Transverse colon (tissue), 4 donors: Measurements from ENCODE around the gene PRRT4.

Source experiments
- POLR2AphosphoS5 ChIP-seq, 3 donors: sonication (generic); formaldehyde crosslinking; IDR thresholded peaks; one replicate each; pipeline ENCODE4 v1.6.1; 2016; ENCODE audit warnings: antibody characterized with exemption in 3 of 3
- TF ChIP-seq, protein P1 (sequence below), 5 experiments: fragments of 200-600 bp in 3 of 5; fragments of 450-650 bp in 2 of 5; sonication (generic) in 3 of 5; IDR thresholded peaks; 1 replicate in 2 of 5; 2 replicates in 3 of 5; pipeline ENCODE4 v1.5.1; 2016 to 2017; ENCODE audit warnings: antibody characterized with exemption in 5 of 5, inconsistent platforms in 3 of 5, mild to moderate bottlenecking in 2 of 5, moderate library complexity in 1 of 5

DNA sequence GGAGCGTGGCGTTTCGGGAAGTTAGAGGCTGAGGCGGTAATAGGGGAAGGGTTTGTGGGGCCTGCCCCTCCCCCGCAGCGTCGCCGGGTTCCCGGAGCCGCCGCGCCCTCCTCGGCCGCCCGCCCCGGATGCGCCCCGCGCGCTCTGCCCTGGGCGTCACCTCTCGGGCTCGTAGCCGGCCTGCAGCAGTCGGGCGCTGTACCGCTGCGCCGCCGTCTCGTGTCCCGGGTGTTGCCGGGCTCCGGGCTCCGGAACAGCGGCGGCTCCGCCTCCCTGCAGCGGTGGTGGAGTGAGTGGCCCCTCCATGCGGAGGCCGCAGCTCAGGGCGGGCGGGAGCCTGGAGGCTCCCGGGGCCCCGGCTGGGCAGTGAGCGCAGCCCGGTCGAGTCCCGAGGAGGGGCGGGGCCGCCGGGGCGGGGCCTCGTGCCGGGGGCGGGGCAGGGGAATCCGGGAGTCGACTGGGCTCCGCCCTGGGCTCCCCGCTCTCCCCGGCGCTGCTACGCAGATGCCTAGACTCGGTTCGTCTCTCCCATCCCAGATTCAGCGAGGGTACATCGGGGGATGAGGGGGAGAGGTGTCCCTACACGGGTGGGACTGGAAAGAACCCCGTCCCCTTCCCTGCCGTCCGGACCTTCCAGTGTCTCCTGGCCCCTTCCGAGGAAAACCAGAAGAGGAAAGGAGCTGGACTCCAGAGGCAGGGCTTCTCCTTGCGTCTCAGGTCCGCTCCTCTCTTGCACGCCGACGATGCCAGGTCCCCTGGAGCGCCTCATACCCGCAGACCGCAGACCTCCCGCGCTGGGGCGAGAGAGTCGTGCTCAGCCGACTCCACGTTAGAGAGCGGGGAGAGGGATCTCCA lies 48.3 kb upstream of the PRRT4 start, which contains the start of gene IMPDH1:
- TF ChIP-seq, protein P1, sequence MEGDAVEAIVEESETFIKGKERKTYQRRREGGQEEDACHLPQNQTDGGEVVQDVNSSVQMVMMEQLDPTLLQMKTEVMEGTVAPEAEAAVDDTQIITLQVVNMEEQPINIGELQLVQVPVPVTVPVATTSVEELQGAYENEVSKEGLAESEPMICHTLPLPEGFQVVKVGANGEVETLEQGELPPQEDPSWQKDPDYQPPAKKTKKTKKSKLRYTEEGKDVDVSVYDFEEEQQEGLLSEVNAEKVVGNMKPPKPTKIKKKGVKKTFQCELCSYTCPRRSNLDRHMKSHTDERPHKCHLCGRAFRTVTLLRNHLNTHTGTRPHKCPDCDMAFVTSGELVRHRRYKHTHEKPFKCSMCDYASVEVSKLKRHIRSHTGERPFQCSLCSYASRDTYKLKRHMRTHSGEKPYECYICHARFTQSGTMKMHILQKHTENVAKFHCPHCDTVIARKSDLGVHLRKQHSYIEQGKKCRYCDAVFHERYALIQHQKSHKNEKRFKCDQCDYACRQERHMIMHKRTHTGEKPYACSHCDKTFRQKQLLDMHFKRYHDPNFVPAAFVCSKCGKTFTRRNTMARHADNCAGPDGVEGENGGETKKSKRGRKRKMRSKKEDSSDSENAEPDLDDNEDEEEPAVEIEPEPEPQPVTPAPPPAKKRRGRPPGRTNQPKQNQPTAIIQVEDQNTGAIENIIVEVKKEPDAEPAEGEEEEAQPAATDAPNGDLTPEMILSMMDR (IDR thresholded peaks at IDR 0.05), result no peak
- peak; percentile 30 to 78 (median 74) for TF ChIP-seq POLR2AphosphoS5 (IDR thresholded peaks at IDR 0.05)
